VCaP (cell line): ENCODE results near the gene SEM1.

Source experiments
- H3K27ac ChIP-seq: fragments of 450-650 bp; 2 replicates; pipeline ENCODE4 v1.5.1; 2017
- TF ChIP-seq, protein P1 (sequence below): fragments of 450-650 bp; conservative IDR thresholded peaks from 2 replicates; pipeline ENCODE4 v1.5.1; 2017; ENCODE audit warnings: mild to moderate bottlenecking, moderate library complexity

SEM1 gene

DNA sequence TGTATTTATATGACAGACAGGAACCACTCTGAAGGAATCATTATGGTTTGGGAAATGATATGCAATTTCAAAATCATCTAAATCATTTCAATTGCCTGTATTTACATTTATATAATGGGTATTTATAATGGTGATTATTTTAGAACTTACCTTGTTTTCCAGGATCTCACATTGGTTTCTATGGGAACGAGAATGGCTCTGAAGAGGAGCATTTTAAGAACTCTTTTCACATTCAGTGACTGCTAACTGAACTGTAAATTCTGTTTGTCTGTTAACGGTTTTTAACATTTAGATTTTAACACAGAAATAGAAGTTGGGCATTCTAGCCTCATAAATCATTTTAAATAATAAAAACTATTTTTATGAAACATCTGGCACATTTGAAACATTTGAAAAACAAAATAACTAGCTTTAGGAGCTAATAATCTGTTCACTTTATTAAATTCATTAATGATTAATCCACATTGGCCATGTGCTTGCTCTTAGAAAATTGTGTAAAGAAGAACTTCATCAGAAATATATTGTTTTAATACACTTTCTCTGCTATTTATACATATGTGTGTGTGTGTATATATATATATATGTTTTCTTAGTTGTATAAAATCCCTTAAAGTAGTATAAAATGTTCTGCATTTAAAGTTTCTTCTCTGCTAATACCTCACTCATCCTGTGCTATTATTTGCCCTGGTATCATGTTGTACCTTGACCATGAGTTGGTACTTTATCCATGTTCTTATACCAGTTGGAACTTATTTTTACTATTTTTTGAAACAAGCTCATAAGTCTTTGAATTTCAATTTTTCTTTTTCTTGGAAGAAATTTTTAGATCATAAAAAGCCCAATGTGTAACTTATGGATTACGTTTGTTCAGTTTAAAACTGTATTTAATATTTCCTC is 8.7 kb upstream of the SEM1 start:
- TF ChIP-seq, protein P1, sequence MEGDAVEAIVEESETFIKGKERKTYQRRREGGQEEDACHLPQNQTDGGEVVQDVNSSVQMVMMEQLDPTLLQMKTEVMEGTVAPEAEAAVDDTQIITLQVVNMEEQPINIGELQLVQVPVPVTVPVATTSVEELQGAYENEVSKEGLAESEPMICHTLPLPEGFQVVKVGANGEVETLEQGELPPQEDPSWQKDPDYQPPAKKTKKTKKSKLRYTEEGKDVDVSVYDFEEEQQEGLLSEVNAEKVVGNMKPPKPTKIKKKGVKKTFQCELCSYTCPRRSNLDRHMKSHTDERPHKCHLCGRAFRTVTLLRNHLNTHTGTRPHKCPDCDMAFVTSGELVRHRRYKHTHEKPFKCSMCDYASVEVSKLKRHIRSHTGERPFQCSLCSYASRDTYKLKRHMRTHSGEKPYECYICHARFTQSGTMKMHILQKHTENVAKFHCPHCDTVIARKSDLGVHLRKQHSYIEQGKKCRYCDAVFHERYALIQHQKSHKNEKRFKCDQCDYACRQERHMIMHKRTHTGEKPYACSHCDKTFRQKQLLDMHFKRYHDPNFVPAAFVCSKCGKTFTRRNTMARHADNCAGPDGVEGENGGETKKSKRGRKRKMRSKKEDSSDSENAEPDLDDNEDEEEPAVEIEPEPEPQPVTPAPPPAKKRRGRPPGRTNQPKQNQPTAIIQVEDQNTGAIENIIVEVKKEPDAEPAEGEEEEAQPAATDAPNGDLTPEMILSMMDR: no peak
- no peak overlapping the region for H3K27ac ChIP-seq

DNA sequence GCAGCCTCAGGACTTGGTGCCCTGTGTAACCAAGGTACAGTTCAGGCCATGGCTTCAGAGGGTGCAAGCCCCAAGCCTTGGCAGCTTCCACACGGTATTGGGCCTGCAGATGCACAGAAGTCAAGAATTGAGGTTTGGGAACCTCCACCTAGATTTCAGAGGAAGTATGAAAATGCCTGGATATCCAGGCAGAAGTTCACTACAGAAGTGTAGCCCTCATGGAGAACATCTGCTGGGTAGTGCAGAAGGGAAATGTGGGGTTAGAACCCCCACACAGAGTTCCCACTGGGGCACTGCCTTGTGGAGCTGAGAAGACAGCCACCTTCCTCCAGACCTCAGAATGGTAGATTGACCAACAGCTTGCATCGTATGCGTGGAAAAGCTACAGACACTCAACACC is 3.4 kb upstream of the SEM1 start:
- H3K27ac ChIP-seq: no peak overlapping the region
- TF ChIP-seq, protein P1: no peak

DNA sequence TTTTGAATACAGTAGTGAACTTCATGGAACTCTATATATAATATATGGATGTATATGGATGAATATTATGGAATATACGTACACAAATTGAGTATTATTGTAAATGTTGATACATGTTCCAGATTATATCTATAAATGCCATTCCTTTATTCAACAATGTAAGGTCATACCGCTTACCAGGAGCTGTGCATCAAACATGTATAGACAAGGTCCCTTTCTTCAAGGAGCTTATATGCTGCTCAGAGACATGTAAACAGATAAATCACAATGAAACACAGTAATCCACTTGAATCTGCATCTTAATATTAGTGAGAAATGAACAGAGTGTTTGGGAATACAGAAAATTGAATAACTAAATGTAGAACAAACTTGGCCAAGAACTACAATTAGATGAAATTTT is 898 bp upstream of the SEM1 start:
- TF ChIP-seq, protein P1: no peak
- peak overlapping the region; percentile 81; the same call in 1 of the 2 replicates for H3K27ac ChIP-seq

DNA sequence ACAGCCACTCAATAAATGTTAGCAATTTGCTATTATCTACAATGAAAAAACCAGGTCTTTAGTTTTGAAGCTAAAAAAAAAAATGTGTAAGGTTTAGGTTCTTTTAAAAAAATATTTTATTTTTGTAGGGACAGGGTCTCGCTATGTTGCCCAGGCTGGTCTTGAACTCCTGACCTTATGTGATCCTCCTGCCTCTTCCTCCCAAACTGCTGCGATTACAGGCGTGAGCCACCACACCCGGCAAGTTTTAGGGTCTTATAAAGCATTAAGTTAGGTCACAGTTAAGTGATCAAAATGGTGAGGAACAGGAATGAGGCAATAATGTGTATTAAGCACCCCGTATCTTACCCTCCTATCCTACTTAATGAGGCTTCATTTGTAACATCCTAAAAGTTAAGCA is 774 bp downstream of the SEM1 start:
- H3K27ac ChIP-seq: peak overlapping the region; percentile 81
- TF ChIP-seq, protein P1: no peak

DNA sequence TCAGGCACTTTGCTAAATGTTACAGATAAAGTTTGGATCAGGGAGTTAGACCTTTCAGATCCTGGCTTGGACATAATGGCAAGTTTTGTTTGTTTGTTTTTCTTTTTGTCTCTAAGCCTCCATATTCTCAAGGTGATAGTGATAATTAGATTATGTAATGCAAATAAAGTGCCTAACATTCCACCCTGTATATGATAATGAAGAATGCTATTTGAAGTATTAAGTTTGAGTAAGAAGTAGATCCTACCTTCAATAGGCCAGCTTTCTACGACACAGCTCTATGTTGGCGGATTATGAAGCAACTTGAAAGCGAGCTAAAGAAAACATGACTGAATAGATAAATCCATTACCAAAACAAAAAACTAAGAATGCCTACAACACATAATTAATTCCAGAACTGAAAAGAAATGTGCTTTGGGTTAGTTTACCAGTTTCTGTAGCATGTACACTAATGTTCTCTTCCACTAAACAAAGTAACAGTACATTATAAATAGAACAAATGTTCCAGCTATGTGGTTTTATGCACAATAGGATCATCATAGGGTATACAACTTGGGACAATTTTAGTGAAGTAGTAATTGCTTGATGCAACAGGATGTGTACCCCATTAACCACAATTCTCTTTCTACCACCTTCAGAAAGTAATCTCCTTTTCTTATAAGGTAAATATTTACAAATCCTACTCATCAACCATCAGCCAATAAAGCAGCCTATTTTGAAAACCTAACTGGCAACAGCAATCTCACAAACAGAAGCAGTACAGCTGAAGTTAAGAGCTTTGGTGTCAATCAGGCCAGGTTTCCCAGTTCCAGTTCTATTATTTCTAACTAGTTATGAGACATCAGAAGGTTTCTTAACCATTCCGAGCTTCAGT is 1.5 kb downstream of the SEM1 start:
- TF ChIP-seq, protein P1: no peak
- H3K27ac ChIP-seq: peak overlapping the region; percentile 81; the same call in 1 of the 2 replicates

DNA sequence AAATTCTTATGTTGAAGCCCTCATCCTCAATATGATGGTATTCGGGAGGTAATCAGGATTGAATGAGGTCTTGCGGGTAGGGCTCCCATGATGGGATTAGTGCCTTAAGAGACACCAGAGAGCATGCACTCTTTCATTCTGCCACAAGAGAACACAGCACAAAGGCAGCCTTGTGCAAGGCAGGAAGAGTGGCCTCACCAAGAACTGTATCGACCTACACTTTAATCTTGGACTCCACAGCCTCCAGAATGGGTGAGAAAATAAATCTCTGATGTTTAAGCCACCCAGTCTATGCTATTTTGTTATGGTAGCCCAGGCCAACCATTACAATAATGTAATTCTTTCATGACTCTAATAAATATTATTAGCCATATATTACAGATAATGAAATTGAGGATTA is 8.4 kb downstream of the SEM1 start:
- no peak overlapping the region for H3K27ac ChIP-seq
- TF ChIP-seq, protein P1: no peak

DNA sequence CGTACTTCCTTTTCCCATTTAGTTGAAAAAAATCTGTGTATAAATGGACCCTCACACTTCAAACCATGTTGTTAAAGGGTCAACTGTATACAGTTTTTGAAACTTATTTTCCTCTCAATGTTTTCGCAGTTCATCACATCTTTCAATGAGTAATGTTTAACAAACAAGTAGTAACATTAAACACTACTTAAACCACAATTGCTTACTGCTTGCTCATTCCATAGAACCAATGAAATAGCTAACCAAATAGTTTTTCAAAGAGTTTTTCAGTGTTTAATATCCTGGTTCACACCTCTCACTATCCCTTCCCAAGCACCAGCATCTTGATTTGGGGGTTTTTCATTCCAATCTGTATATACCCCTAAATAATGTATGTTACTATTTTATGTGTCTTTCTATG is 9.1 kb downstream of the SEM1 start:
- TF ChIP-seq, protein P1: no peak
- no peak overlapping the region for H3K27ac ChIP-seq
